BJ (cell line): ENCODE data around the gene CDC37L1. TPM values are rescaled to one million over a fixed set of nuclear protein-coding genes. Genes with fewer than 3 reads are reported as not detected.
"Not testable (repeated sequence)": the region's sequence is repeated elsewhere in the genome, so short reads cannot be mapped to it uniquely, and the experiment has no call there.

ENCODE experiments used
- CTCF ChIA-PET: fragments of 350-600 bp; formaldehyde crosslinking; extraction: SDS; loops from one replicate; lab custom pipeline; 2021; ENCODE audit warnings: antibody characterized with exemption, inconsistent platforms; lab: Yijun Ruan, JAX
- POLR2A ChIA-PET: fragments of 300-600 bp; sonication (Branson Sonifier 250); formaldehyde crosslinking; extraction: SDS; loops from one replicate; lab custom pipeline; 2021; ENCODE audit warnings: antibody characterized with exemption; lab: Charles Lee
- DNase-seq: peaks from one replicate; pipeline ENCODE4 v3.0.0-alpha.2; 2011; ENCODE audit warnings: low read depth
- H3K27me3 ChIP-seq: 2 replicates; pipeline ENCODE4 v1.6.0; 2011; ENCODE audit warnings: low read length; ENCODE audit not compliant: control insufficient read depth, insufficient read depth
- H3K36me3 ChIP-seq: 2 replicates; pipeline ENCODE4 v1.5.1; 2011; ENCODE audit warnings: low read length; ENCODE audit not compliant: control insufficient read depth, insufficient read depth
- H3K4me3 ChIP-seq: 2 replicates; pipeline ENCODE4 v1.5.1; 2011; ENCODE audit warnings: low read depth, mild to moderate bottlenecking, control low read depth, low read length
- polyA plus RNA-seq: library from polyadenylated mRNA; depleted of rRNA; stranded (reverse); fragments of >200 nt; gene quantifications from 2 replicates; pipeline ENCODE4 v1.2.3, GENCODE V29; 2011
- TF ChIP-seq, protein P1 (sequence below): IDR thresholded peaks from 2 replicates; pipeline ENCODE4 v1.5.1; 2011; ENCODE audit warnings: low read depth, mild to moderate bottlenecking, control low read depth, inconsistent platforms, low read length, moderate library complexity; ENCODE audit not compliant: insufficient read depth

Gene CDC37L1
- polyA plus RNA-seq, 1 experiment, result 8.8 TPM

DNA sequence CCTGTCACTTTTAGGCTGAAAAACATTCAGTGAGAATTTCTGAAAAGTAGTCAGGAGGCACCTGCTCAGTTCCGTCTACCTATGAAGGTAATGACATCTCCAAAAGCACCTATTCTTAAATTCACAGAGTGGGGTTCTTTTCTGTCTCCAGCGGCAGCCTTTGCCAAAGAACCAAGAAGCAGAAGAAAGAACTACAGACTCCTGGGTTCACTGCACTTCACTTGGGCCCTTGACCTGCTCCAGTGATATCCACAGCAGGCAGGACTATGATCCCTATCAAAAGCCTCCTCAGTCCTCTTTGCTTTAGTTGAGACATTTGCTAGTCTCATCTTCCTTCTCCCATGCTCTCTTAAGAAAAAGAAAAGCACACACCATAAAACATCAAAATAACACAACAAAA lies 37.0 kb upstream of the CDC37L1 start:
- no peak for DNase-seq
- TF ChIP-seq, protein P1, sequence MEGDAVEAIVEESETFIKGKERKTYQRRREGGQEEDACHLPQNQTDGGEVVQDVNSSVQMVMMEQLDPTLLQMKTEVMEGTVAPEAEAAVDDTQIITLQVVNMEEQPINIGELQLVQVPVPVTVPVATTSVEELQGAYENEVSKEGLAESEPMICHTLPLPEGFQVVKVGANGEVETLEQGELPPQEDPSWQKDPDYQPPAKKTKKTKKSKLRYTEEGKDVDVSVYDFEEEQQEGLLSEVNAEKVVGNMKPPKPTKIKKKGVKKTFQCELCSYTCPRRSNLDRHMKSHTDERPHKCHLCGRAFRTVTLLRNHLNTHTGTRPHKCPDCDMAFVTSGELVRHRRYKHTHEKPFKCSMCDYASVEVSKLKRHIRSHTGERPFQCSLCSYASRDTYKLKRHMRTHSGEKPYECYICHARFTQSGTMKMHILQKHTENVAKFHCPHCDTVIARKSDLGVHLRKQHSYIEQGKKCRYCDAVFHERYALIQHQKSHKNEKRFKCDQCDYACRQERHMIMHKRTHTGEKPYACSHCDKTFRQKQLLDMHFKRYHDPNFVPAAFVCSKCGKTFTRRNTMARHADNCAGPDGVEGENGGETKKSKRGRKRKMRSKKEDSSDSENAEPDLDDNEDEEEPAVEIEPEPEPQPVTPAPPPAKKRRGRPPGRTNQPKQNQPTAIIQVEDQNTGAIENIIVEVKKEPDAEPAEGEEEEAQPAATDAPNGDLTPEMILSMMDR, result no peak
- Histone ChIP-seq H3K36me3 (no peaks in the 10 kb centered on the region), H3K4me3 (no peak overlapping the region), H3K27me3 (no peaks in the 10 kb centered on the region)
- POLR2A ChIA-PET, result no interaction called here
- CTCF ChIA-PET, result interaction anchor here (1.3 kb wide), 1 partner anchor 11 kb away, joined by 4 read pairs; no protein-coding TSS in a partner anchor

DNA sequence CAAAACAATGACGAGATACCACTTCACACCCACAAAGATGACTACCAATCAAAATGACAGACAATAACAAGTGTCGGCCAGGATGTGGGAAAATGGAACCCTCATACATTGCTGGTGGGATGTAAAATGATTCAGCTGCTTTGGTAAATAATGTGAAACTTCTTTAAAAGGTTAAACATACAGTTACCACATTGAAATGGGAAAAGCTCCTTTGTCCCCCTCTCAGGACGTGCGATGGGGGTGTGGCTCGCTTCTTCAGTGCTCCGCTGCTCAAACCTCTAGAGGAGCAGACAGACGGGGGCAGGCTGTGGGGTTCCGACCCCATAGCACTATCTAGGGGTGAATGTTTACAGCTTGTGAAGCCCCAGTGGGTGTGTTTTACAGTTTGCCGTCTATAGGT lies 25.3 kb upstream of the CDC37L1 start:
- ChIA-PET CTCF (interaction anchor here (0.9 to 1.4 kb wide), 2 partner anchors 11 to 14 kb away, joined by 3 to 4 read pairs; no protein-coding TSS in a partner anchor), POLR2A (no interaction called here)
- TF ChIP-seq, protein P1, result no peak
- DNase-seq, result no peak
- Histone ChIP-seq H3K4me3 (no peak overlapping the region), H3K27me3 (no peaks in the 10 kb centered on the region), H3K36me3 (no peaks in the 10 kb centered on the region)

DNA sequence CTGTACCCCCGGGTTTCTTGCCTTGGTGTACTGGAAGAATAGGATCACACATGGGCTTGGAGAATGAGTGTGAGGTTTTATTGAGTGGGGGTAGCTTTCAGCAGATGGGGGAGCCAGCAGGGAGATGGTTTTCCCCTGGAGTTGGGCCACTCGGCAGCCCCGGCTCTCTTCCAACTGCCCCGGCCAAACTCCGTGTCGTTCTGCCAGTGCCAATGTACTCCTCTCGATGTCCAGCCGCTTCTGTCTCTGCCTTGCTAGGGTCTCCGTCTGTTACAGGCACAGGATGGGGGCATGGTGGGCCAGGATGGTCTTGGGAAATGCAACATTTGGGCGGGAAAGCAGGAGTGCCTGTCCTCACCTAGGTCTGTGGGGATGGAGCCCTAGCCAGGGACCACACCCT lies 24.8 kb upstream of the CDC37L1 start:
- H3K27me3 ChIP-seq, result no peaks in the 10 kb centered on the region
- TF ChIP-seq, protein P1, result no peak
- CTCF ChIA-PET, result interaction anchor here (0.9 kb wide), 1 partner anchor 14 kb away, joined by 3 read pairs; no protein-coding TSS in a partner anchor

DNA sequence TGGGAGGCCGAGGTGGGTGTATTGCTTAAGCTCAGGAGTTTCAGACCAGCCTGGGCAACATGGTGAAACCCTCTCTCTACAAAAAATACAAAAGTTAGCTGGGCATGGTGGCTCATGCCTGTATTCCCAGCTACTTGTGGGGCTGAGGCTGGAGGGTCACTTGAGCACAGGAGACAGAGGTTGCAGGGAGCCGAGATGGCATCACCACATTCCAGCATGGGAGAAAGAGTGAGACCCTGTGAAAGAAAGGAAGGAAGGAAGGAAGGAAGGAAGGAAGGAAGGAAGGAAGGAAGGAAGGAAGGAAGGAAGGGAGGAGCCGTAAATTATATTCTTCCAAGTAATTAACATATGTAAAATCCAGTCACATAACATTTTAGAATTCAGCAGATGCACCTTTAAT lies 23.2 kb upstream of the CDC37L1 start:
- CTCF ChIA-PET, result interaction anchor here (1.3 to 1.9 kb wide), 3 partner anchors 12 to 19 kb away, joined by 3 to 4 read pairs (median 3); no protein-coding TSS in a partner anchor
- POLR2A ChIA-PET, H3K4me3 ChIP-seq, H3K36me3 ChIP-seq, H3K27me3 ChIP-seq, DNase-seq: not testable (repeated sequence)

More for the DNA sequence above, 24.8 kb upstream of the CDC37L1 start:
- Histone ChIP-seq H3K36me3 (no peaks in the 10 kb centered on the region), H3K4me3 (no peak overlapping the region)
- POLR2A ChIA-PET, result no interaction called here
- DNase-seq, result no peak

DNA sequence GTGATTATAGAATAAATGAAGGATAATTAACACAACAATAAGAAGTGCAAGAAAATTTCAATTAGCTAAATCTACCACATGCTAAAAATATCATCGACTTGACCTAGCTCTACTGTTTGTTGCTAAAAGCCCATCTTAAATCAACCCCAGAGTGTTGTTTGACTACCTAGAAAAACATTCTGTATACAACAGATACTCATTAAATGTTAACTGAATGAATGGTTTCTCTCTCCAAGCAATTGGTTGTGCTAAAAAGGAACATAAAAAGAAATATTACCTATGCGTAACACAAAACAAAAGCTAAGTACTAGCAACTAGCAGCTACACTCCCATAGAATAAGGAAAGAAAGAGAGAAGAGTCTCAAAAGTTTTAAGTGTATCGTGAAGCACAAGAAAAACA lies 22.7 kb upstream of the CDC37L1 start:
- Histone ChIP-seq H3K27me3 (no peaks in the 10 kb centered on the region), H3K4me3 (no peak overlapping the region), H3K36me3 (no peaks in the 10 kb centered on the region)
- ChIA-PET CTCF (interaction anchor here (1.3 to 1.9 kb wide), 3 partner anchors 12 to 18 kb away, joined by 3 to 4 read pairs (median 3); no protein-coding TSS in a partner anchor), POLR2A (no interaction called here)
- DNase-seq, result no peak
- TF ChIP-seq, protein P1, result no peak
